PFSK-1 (cell line): ENCODE data around the gene GJA4.

Experiments used
- FOXP2 ChIP-seq: optimal IDR thresholded peaks from 2 replicates; pipeline ENCODE3; 2011; ENCODE audit warnings: borderline replicate concordance, control low read depth, inconsistent platforms; ENCODE audit not compliant: insufficient read depth; ENCODE audit errors: extremely low read length, extremely low read depth
- POLR2AphosphoS5 ChIP-seq: IDR thresholded peaks from 2 replicates; pipeline ENCODE4 v1.6.1; 2012; ENCODE audit warnings: low read depth, mild to moderate bottlenecking, control low read depth, low read length, moderate library complexity
- REST ChIP-seq, 2 experiments: IDR thresholded peaks; 2 replicates each; pipeline versions ENCODE4 v1.6.1 to v1.8.0; 2011 to 2012; ENCODE audit warnings: low read depth in 2 of 2, low read length in 2 of 2, control low read depth in 1 of 2, inconsistent platforms in 1 of 2, mild to moderate bottlenecking in 1 of 2, moderate library complexity in 1 of 2; ENCODE audit not compliant: insufficient read depth in 1 of 2
- SIN3A ChIP-seq: IDR thresholded peaks from 2 replicates; pipeline ENCODE4 v1.6.1; 2012; ENCODE audit warnings: mild to moderate bottlenecking, low read length, moderate library complexity, borderline replicate concordance; ENCODE audit not compliant: insufficient read depth
- TAF1 ChIP-seq: IDR thresholded peaks from 2 replicates; pipeline ENCODE4 v1.6.1; 2012; ENCODE audit warnings: low read length, control low read depth, borderline replicate concordance; ENCODE audit not compliant: insufficient read depth

Gene GJA4

GRCh38 chr1:34785875-34786470 is 6.8 kb upstream of the GJA4 start:
- TF ChIP-seq TAF1 = no peak

GRCh38 chr1:34786521-34787325 is 6.1 kb upstream of the GJA4 start:
- TF ChIP-seq TAF1 (no peak), POLR2AphosphoS5 (no peak), SIN3A (no peak), REST (IDR thresholded peaks at IDR 0.05; ENCODE audit: insufficient read depth in 1 of 2, low read depth in 2 of 2, low read length in 2 of 2) (no peak), FOXP2 (no peak)

GRCh38 chr1:34787461-34788420 is 5.1 kb upstream of the GJA4 start:
- no peak for TF ChIP-seq SIN3A
- no peak for TF ChIP-seq FOXP2
- no peak for TF ChIP-seq TAF1
- no peak for TF ChIP-seq REST (IDR thresholded peaks at IDR 0.05; ENCODE audit: insufficient read depth in 1 of 2, low read depth in 2 of 2, low read length in 2 of 2)
- no peak for TF ChIP-seq POLR2AphosphoS5

GRCh38 chr1:34790985-34791384 is 1.8 kb upstream of the GJA4 start:
- TF ChIP-seq POLR2AphosphoS5 = no peak
- no peak for TF ChIP-seq FOXP2
- no peak for TF ChIP-seq SIN3A
- TF ChIP-seq TAF1 = no peak
- no peak for TF ChIP-seq REST (IDR thresholded peaks at IDR 0.05; ENCODE audit: insufficient read depth in 1 of 2, low read depth in 2 of 2, low read length in 2 of 2)

GRCh38 chr1:34792424-34792823 is 375 bp upstream of the GJA4 start:
- TF ChIP-seq POLR2AphosphoS5 (no peak), TAF1 (no peak), REST (IDR thresholded peaks at IDR 0.05; ENCODE audit: insufficient read depth in 1 of 2, low read depth in 2 of 2, low read length in 2 of 2) (no peak), FOXP2 (no peak), SIN3A (no peak)
